HEK293 (cell line): ENCODE results near the gene AP1G2.
A peak's percentile ranks its signal among the peaks of the same experiment; 100 is the strongest.

Source experiments
- BCL11B ChIP-seq: fragments of 450-650 bp; formaldehyde crosslinking; IDR thresholded peaks from 2 replicates; pipeline ENCODE4 v1.5.1; 2016; ENCODE audit warnings: low read depth, missing biosample characterization, missing genetic modification characterization
- GLIS1 ChIP-seq: fragments of 450-650 bp; formaldehyde crosslinking; IDR thresholded peaks from 2 replicates; pipeline ENCODE4 v1.5.1; 2016; ENCODE audit warnings: missing biosample characterization, missing genetic modification characterization
- KLF1 ChIP-seq: fragments of 450-650 bp; formaldehyde crosslinking; IDR thresholded peaks from 2 replicates; pipeline ENCODE4 v1.5.1; 2016; ENCODE audit warnings: missing biosample characterization, missing genetic modification characterization
- REPIN1 ChIP-seq: fragments of 450-650 bp; formaldehyde crosslinking; IDR thresholded peaks from 2 replicates; pipeline ENCODE4 v1.5.1; 2017; ENCODE audit warnings: missing biosample characterization, missing genetic modification characterization, low read depth
- REST ChIP-seq: fragments of 450-650 bp; formaldehyde crosslinking; IDR thresholded peaks from 2 replicates; pipeline ENCODE4 v1.5.1; 2016; ENCODE audit warnings: missing biosample characterization, missing genetic modification characterization
- SALL2 ChIP-seq: fragments of 450-650 bp; formaldehyde crosslinking; IDR thresholded peaks from 2 replicates; pipeline ENCODE4 v1.5.0; 2017; ENCODE audit warnings: missing biosample characterization, mild to moderate bottlenecking, missing genetic modification characterization, borderline replicate concordance
- SCRT1 ChIP-seq: fragments of 450-650 bp; formaldehyde crosslinking; IDR thresholded peaks from 2 replicates; pipeline ENCODE4 v1.5.1; 2016; ENCODE audit warnings: missing biosample characterization, missing genetic modification characterization, borderline replicate concordance
- TCF7L2 ChIP-seq: IDR thresholded peaks from 2 replicates; pipeline ENCODE4 v1.6.1; 2011; ENCODE audit warnings: low read depth, mild to moderate bottlenecking, inconsistent platforms, low read length, moderate library complexity, borderline replicate concordance
- TRIM28 ChIP-seq: IDR thresholded peaks from 2 replicates; pipeline ENCODE4 v1.6.1; 2011; ENCODE audit warnings: low read length, control low read depth, borderline replicate concordance
- TSHZ1 ChIP-seq: fragments of 450-650 bp; formaldehyde crosslinking; IDR thresholded peaks from 2 replicates; pipeline ENCODE4 v1.5.1; 2016; ENCODE audit warnings: missing biosample characterization, missing genetic modification characterization, borderline replicate concordance
- ZBTB48 ChIP-seq: fragments of 450-650 bp; formaldehyde crosslinking; IDR thresholded peaks from 2 replicates; pipeline ENCODE4 v1.5.1; 2016; ENCODE audit warnings: missing biosample characterization, missing genetic modification characterization
- ZBTB8A ChIP-seq: fragments of 450-650 bp; formaldehyde crosslinking; IDR thresholded peaks from 2 replicates; pipeline ENCODE4 v1.5.1; 2016; ENCODE audit warnings: missing biosample characterization, missing genetic modification characterization
- ZNF366 ChIP-seq: fragments of 450-650 bp; formaldehyde crosslinking; conservative IDR thresholded peaks from 2 replicates; pipeline ENCODE4 v1.5.1; 2016; ENCODE audit warnings: missing biosample characterization, missing genetic modification characterization
- ZNF629 ChIP-seq: fragments of 450-650 bp; formaldehyde crosslinking; IDR thresholded peaks from 2 replicates; pipeline ENCODE4 v1.5.1; 2017; ENCODE audit warnings: missing biosample characterization, missing genetic modification characterization
- ZNF660 ChIP-seq: fragments of 450-650 bp; IDR thresholded peaks from 2 replicates; pipeline ENCODE4 v1.5.1; 2018; ENCODE audit warnings: missing biosample characterization, mild to moderate bottlenecking, missing genetic modification characterization
- ZNF704 ChIP-seq: fragments of 450-650 bp; formaldehyde crosslinking; IDR thresholded peaks from 2 replicates; pipeline ENCODE4 v1.5.1; 2016; ENCODE audit warnings: missing biosample characterization, missing genetic modification characterization
- TF ChIP-seq, protein P1 (sequence below): fragments of 450-650 bp; formaldehyde crosslinking; IDR thresholded peaks from 2 replicates; pipeline ENCODE4 v1.5.1; 2017; ENCODE audit warnings: missing biosample characterization, missing genetic modification characterization

The AP1G2 gene

DNA sequence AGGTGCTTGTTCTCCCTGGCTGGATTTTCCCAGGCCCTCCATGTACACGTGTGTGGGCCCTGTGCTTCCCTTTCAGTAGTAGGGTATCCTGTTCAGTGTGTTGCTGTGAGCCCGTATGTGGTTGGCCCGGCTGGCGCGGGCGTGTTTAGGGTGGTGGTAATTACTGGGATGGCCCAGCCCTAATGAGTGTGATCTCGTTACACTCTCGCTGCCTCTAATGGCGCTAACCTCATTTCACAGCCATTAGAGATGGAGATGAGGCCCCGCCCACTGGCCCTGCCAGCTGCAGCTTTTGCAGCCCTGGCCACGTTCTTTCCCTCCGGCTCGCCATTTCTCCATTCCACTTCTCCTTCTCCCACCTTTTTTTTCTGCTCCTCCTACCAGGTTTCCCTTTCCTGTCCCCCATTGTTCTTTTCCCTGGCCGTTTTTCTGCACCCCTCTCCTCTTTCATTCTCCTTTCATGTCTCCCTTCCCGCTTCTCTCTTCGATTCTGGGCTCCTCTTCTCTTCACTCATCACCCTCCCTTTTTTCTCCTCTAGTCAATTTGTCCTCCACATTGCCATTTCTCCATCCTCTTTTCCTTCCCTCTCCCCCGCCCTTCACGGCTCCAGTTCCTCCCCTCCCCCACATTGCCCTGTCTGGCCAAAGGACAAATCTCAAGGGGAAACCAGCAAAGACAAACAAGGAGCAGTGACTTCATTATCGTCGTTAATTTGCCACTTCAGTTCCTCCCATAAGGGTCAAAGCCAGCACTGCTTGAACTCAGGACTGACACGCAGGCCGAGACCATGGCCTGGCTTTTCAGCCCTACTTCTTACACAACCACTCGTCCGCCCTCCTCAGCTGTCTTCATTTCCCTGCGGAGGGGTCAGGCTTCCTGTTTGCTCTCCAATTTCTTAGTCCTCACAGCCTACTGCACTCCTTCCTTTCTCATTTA lies 22.8 kb downstream of the AP1G2 start (continued):
- TF ChIP-seq SCRT1 (tag by site-specific recombination) (no peak), REPIN1 (tag by site-specific recombination) (no peak), BCL11B (tag by site-specific recombination) (no peak), ZNF660 (tag by site-specific recombination) (no peak), ZBTB8A (tag by site-specific recombination) (peak; percentile 67), REST (tag by site-specific recombination) (no peak), ZNF629 (tag by site-specific recombination) (peak; percentile 60), GLIS1 (tag by site-specific recombination) (no peak), TCF7L2 (no peak), ZNF704 (no peak), KLF1 (tag by site-specific recombination) (peak; percentile 68), TSHZ1 (no peak), SALL2 (no peak), TRIM28 (peak; percentile 73; the same call in 1 of the 2 replicates), ZNF366 (tag by site-specific recombination) (peak; percentile 62), ZBTB48 (tag by site-specific recombination) (no peak)
- TF ChIP-seq, protein P1, sequence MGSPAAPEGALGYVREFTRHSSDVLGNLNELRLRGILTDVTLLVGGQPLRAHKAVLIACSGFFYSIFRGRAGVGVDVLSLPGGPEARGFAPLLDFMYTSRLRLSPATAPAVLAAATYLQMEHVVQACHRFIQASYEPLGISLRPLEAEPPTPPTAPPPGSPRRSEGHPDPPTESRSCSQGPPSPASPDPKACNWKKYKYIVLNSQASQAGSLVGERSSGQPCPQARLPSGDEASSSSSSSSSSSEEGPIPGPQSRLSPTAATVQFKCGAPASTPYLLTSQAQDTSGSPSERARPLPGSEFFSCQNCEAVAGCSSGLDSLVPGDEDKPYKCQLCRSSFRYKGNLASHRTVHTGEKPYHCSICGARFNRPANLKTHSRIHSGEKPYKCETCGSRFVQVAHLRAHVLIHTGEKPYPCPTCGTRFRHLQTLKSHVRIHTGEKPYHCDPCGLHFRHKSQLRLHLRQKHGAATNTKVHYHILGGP (tag by site-specific recombination): no peak
- TF ChIP-seq, all 188 proteins: peak for 9
